Left ventricle myocardium inferior (tissue), 1 donor: ENCODE data around the gene OR13C9. TPM values are rescaled to one million over a fixed set of nuclear protein-coding genes. Genes with fewer than 3 reads are reported as not detected.

Experiments
- DNase-seq: peaks from one replicate; pipeline ENCODE4 v3.0.0-alpha.2; 2020
- H3K27ac ChIP-seq: fragments of 200-600 bp; replicated peaks from 2 replicates; pipeline ENCODE4 v1.8.0; 2021
- H3K27me3 ChIP-seq: fragments of 200-600 bp; 2 replicates; pipeline ENCODE4 v1.8.0; 2021; ENCODE audit warnings: low read depth
- H3K36me3 ChIP-seq: fragments of 200-600 bp; 2 replicates; pipeline ENCODE4 v1.8.0; 2021
- H3K4me1 ChIP-seq: fragments of 200-600 bp; 2 replicates; pipeline ENCODE4 v1.8.0; 2021
- H3K4me3 ChIP-seq: fragments of 200-600 bp; 2 replicates; pipeline ENCODE4 v1.8.0; 2021; ENCODE audit warnings: mild to moderate bottlenecking, moderate library complexity
- H3K9me3 ChIP-seq: fragments of 200-600 bp; replicated peaks from 2 replicates; pipeline ENCODE4 v1.8.0; 2021
- CTCF ChIP-seq: fragments of 200-600 bp; IDR thresholded peaks from 2 replicates; pipeline ENCODE4 v1.8.0; 2021; ENCODE audit warnings: antibody characterized with exemption, mild to moderate bottlenecking, borderline replicate concordance
- intact Hi-C: fragments of 100-400 bp; cut with micrococcal nuclease; formaldehyde crosslinking; loops from one replicate; pipeline ENCODE4 v1.11.0; 2022
- total RNA-seq: library from RNA; stranded (reverse); fragmentation: NEBNext Ultra II Directional; extraction: Animal tissue kit (Norgen Biotek cat#: 25700); gene quantifications from one replicate; pipeline ENCODE4 v1.2.1, GENCODE V29; 2021
- donor health status: DM: no; HTN: yes; CAD: no; lungs with severe emphysema.

Gene OR13C9
- total RNA-seq, 1 donor from 2014 or later = not detected

GRCh38 chr9:104572612-104573011, 45.4 kb downstream of the OR13C9 start:
- H3K9me3 ChIP-seq = peaks cover 33% of the 10 kb centered on the region
- no peak overlapping the region for H3K4me3 ChIP-seq
- H3K27ac ChIP-seq = no peak overlapping the region
- DNase-seq = no peak
- intact Hi-C loops = no loop called here
- no peak for TF ChIP-seq CTCF
- H3K27me3 ChIP-seq = no peaks in the 10 kb centered on the region
- no peaks in the 10 kb centered on the region for H3K4me1 ChIP-seq
- no peaks in the 10 kb centered on the region for H3K36me3 ChIP-seq

- TF ChIP-seq CTCF = no peak
- Histone ChIP-seq H3K27me3 (no peaks in the 10 kb centered on the region), H3K36me3 (no peaks in the 10 kb centered on the region), H3K4me3 (no peak within 1 kb of the TSS), H3K9me3 (peaks cover 30% of the 10 kb centered on the region), H3K27ac (no peak within 1 kb of the TSS), H3K4me1 (no peaks in the 10 kb centered on the region)
- intact Hi-C loops = no loop called here
- DNase-seq = no peak
Measured at GRCh38 chr9:104568868-104569267, 49.1 kb downstream of the OR13C9 start, which contains the start of gene OR13C8. Gene OR13C8, plus strand, starts transcription at chr9:104569168. Its CDS starts 0 bp downstream, at chr9:104569168.

Other genes starting within 250 kb of the OR13C9 start
- gene OR13F1, start 113.9 kb downstream of the OR13C9 start, total RNA-seq = not detected
- gene OR13C4, start 91.0 kb downstream of the OR13C9 start, total RNA-seq = not detected
- not detected for gene OR13C3, start 81.3 kb downstream of the OR13C9 start, total RNA-seq
- not detected for gene OR13C8, start 49.0 kb downstream of the OR13C9 start, total RNA-seq
- not detected for gene OR13C5, start 18.8 kb downstream of the OR13C9 start, total RNA-seq
- not detected for gene OR13C2, start 12.6 kb downstream of the OR13C9 start, total RNA-seq
- gene OR13D1, start 76.3 kb upstream of the OR13C9 start, total RNA-seq = not detected
- gene NIPSNAP3A, start 129.5 kb upstream of the OR13C9 start, total RNA-seq = 25.3 TPM
- 34.0 TPM for gene NIPSNAP3B, start 145.9 kb upstream of the OR13C9 start, total RNA-seq